ENCODE data around the gene C6orf62.
"Not testable (repeated sequence)": the region's sequence is repeated elsewhere in the genome, so short reads cannot be mapped to it uniquely, and the experiment has no call there.

Gene C6orf62

GRCh38 chr6:24668997-24669361 is 50.0 kb downstream of the C6orf62 start:
- in situ Hi-C loops (cut with HindIII; ENCODE audit: low sequenced_read_pairs) = no loop called here

- in situ Hi-C loops (cut with HindIII; ENCODE audit: low sequenced_read_pairs) = not testable (repeated sequence)
Observed at GRCh38 chr6:24668066-24668996, 50.6 kb downstream of the C6orf62 start.

- in situ Hi-C loops (cut with HindIII; ENCODE audit: low sequenced_read_pairs) = no loop called here
Observed at GRCh38 chr6:24667378-24667803, 51.6 kb downstream of the C6orf62 start.

GRCh38 chr6:24666641-24667377 is 52.1 kb downstream of the C6orf62 start, which contains the start of the genes ACOT13 and TDP2:
ACOT13 (plus strand) TSS chr6:24667077; CDS start chr6:24667264, 187 bp downstream.
TDP2 (minus strand) TSS chr6:24666899; CDS start chr6:24666862, 37 bp downstream.
- in situ Hi-C loops (cut with HindIII; ENCODE audit: low sequenced_read_pairs) = no loop called here

GRCh38 chr6:24666097-24666640 is 52.8 kb downstream of the C6orf62 start:
- in situ Hi-C loops (cut with HindIII; ENCODE audit: low sequenced_read_pairs) = no loop called here

GRCh38 chr6:24664046-24664987 is 54.6 kb downstream of the C6orf62 start:
- in situ Hi-C loops (cut with HindIII; ENCODE audit: low sequenced_read_pairs) = no loop called here

- in situ Hi-C loops (cut with HindIII; ENCODE audit: low sequenced_read_pairs) = no loop called here
Observed at GRCh38 chr6:24663189-24663588, 55.8 kb downstream of the C6orf62 start.

GRCh38 chr6:24662236-24662635 is 56.7 kb downstream of the C6orf62 start:
- in situ Hi-C loops (cut with HindIII; ENCODE audit: low sequenced_read_pairs) = no loop called here

GRCh38 chr6:24661759-24662158 is 57.2 kb downstream of the C6orf62 start:
- in situ Hi-C loops (cut with HindIII; ENCODE audit: low sequenced_read_pairs) = not testable (repeated sequence)

- in situ Hi-C loops (cut with HindIII; ENCODE audit: low sequenced_read_pairs) = no loop called here
Observed at GRCh38 chr6:24660105-24660504, 58.8 kb downstream of the C6orf62 start.

GRCh38 chr6:24659561-24659960 is 59.4 kb downstream of the C6orf62 start:
- in situ Hi-C loops (cut with HindIII; ENCODE audit: low sequenced_read_pairs) = no loop called here

GRCh38 chr6:24658573-24659560 is 60.1 kb downstream of the C6orf62 start:
- in situ Hi-C loops (cut with HindIII; ENCODE audit: low sequenced_read_pairs) = no loop called here

- in situ Hi-C loops (cut with HindIII; ENCODE audit: low sequenced_read_pairs) = no loop called here
Observed at GRCh38 chr6:24655215-24655614, 63.7 kb downstream of the C6orf62 start.

All from DLD1 (cell line).